ENCODE measurements around the gene ARHGAP45. TPM values are rescaled to one million over a fixed set of nuclear protein-coding genes. Genes with fewer than 3 reads are reported as not detected.

ARHGAP45 gene
- total and polyA plus RNA-seq, 9 of the 15 experiments (the other 6 are each of a cell fraction or from before 2014, with no cell fraction given), result 0.08 to 22.1 (median 4.2) TPM

GRCh38 chr19:1082165-1082927 is 15.4 kb downstream of the ARHGAP45 start:
- Histone ChIP-seq H3K9ac (ENCODE audit: insufficient read depth in 1 of 2, low read depth in 2 of 2, low read length in 2 of 2) (peak overlapping the region; percentile 57 to 89; a peak in 3 of 4 replicates), H4K20me1 (replicated peaks; ENCODE audit: control insufficient read depth, insufficient read depth, low read length) (no peaks in the 10 kb centered on the region), H3K9me3 (replicated peaks; ENCODE audit: control insufficient read depth, insufficient read depth, low read depth, low read length) (no peaks in the 10 kb centered on the region), H3K4me1 (replicated peaks in 1 of 2; ENCODE audit: control insufficient read depth in 2 of 2, insufficient read depth in 2 of 2, low read length in 2 of 2) (peaks cover 6 to 76% of the 10 kb centered on the region in 2 experiments), H3K27me3 (ENCODE audit: control insufficient read depth in 2 of 2, insufficient read depth in 2 of 2, low read length in 2 of 2) (no peaks in the 10 kb centered on the region), H3K27ac (ENCODE audit: extremely low read depth, low read depth, low read length) (peak overlapping the region; percentile 69; the same call in 2 of the 3 replicates), H3K4me2 (ENCODE audit: insufficient read depth, low read length) (peak overlapping the region; percentile 90), H3K4me3 (peak overlapping the region; percentile 54), H3K9me1 (ENCODE audit: control insufficient read depth, insufficient read depth, low read length) (peaks cover 3% of the 10 kb centered on the region), H2AFZ (ENCODE audit: low read depth, low read length) (peak overlapping the region; percentile 95), H3K36me3 (ENCODE audit: control insufficient read depth, insufficient read depth, low read length) (peaks cover 32% of the 10 kb centered on the region; the same call in 2 of the 3 replicates), H3K79me2 (ENCODE audit: control insufficient read depth, insufficient read depth, low read length) (no peaks in the 10 kb centered on the region)
- intact Hi-C loops (cut with micrococcal nuclease) (loop anchor here (5.0 kb wide), 1 partner anchor 40 kb away; the partner anchor contains the start of gene ABCA7), in situ Hi-C loops (cut with MboI) (no loop called here)
- 2% methylated on average over 22 of the region's 51 CpGs for WGBS (ENCODE audit: insufficient coverage, low coverage, missing lambda C conversion rate)
- BruUV-seq (replicated peaks), result no TSS peak
- ATAC-seq (peak; percentile 94), FAIRE-seq (peak; percentile 96), DNase-seq (ENCODE audit: extremely low read depth in 1 of 4, low spot score in 3 of 4) (peak; percentile 95 to 97 (median 96))
- POLR2A ChIA-PET, result interaction anchor here (0.5 to 5.3 kb wide), 8 partner anchors 9 to 121 kb away, joined by 3 to 45 read pairs (median 4); partner anchors contain the start of genes ARHGAP45 and POLR2E
- CTCF ChIA-PET (ENCODE audit: low intra/inter-chr PET ratio), result no interaction called here
- no peak for TF ChIP-seq ZNF583 (CRISPR knock-in tag; IDR thresholded peaks at IDR 0.05)
- no peak for TF ChIP-seq ZNF76 (CRISPR knock-in tag; IDR thresholded peaks at IDR 0.05; ENCODE audit: borderline replicate concordance)
- no peak for TF ChIP-seq HNRNPUL1 (IDR thresholded peaks at IDR 0.05; ENCODE audit: low read length)
- TF ChIP-seq HDAC2 (IDR thresholded peaks at IDR 0.05), result 0 out of 2 replicates have a peak, but pooled peaks have one; percentile 27
- TF ChIP-seq FOXM1 (IDR thresholded peaks at IDR 0.05; ENCODE audit: low read depth), result no peak
- peak; percentile 84; the same call in 1 of the 2 replicates for TF ChIP-seq FOXM1 (CRISPR knock-in tag; IDR thresholded peaks at IDR 0.05; ENCODE audit: low read depth)
- TF ChIP-seq MNT (conservative IDR thresholded peaks at IDR 0.05), result peak; percentile 93 to 96
- TF ChIP-seq GATA2 (CRISPR knock-in tag; IDR thresholded peaks at IDR 0.05), result no peak
- no peak for TF ChIP-seq POU5F1 (IDR thresholded peaks at IDR 0.05; ENCODE audit: borderline replicate concordance, low read depth, low read length, partially characterized antibody)
- no peak; the same call in 1 of the 2 replicates for TF ChIP-seq HMGXB4 (CRISPR knock-in tag; IDR thresholded peaks at IDR 0.05)
- peak; percentile 73 for TF ChIP-seq KLF13 (tag; IDR thresholded peaks at IDR 0.05; ENCODE audit: borderline replicate concordance, low read depth)
- TF ChIP-seq MAZ (CRISPR knock-in tag; conservative IDR thresholded peaks at IDR 0.05 in 1 of 2, IDR thresholded peaks at IDR 0.05 in 1 of 2), result peak in 1 of 2 experiments; percentile 79; a peak in 2 of 4 replicates
